Loucy (cell line): ENCODE measurements around the gene PCGF2.
A peak's percentile ranks its signal among the peaks of the same experiment; 100 is the strongest.

Experiments used
- H2AFZ ChIP-seq: fragments of 200-600 bp; sonication (generic); 2 replicates; pipeline ENCODE4 v1.6.0; 2016; ENCODE audit warnings: antibody characterized with exemption, mild to moderate bottlenecking, low read length, moderate library complexity
- H3F3A ChIP-seq: fragments of 200-600 bp; 2 replicates; pipeline ENCODE4 v1.6.0; 2016; ENCODE audit warnings: antibody characterized with exemption, low read depth, mild to moderate bottlenecking
- H3K27me3 ChIP-seq: fragments of 200-600 bp; sonication (generic); 2 replicates; pipeline ENCODE4 v1.6.1; 2014; ENCODE audit warnings: low read length, mild to moderate bottlenecking; ENCODE audit not compliant: insufficient read depth, poor library complexity, severe bottlenecking
- H3K36me3 ChIP-seq: fragments of 200-600 bp; sonication (generic); 2 replicates; pipeline ENCODE4 v1.6.1; 2016; ENCODE audit warnings: low read length; ENCODE audit not compliant: insufficient read depth
- H3K4me1 ChIP-seq: fragments of 200-600 bp; sonication (generic); 2 replicates; pipeline ENCODE4 v1.5.1; 2014; ENCODE audit warnings: low read length, mild to moderate bottlenecking; ENCODE audit not compliant: insufficient read depth, poor library complexity, severe bottlenecking
- H3K4me2 ChIP-seq: fragments of 200-600 bp; sonication (generic); 2 replicates; pipeline ENCODE4 v1.6.0; 2014; ENCODE audit warnings: antibody characterized with exemption, low read length, low read depth, mild to moderate bottlenecking; ENCODE audit not compliant: poor library complexity, severe bottlenecking
- H3K4me3 ChIP-seq: fragments of 200-600 bp; sonication (generic); 2 replicates; pipeline ENCODE4 v1.5.1; 2014; ENCODE audit warnings: low read length, mild to moderate bottlenecking, mixed read lengths; ENCODE audit not compliant: poor library complexity, severe bottlenecking
- H3K79me2 ChIP-seq: fragments of 200-600 bp; sonication (generic); 2 replicates; pipeline ENCODE4 v1.6.1; 2014; ENCODE audit warnings: low read length; ENCODE audit not compliant: insufficient read depth
- H3K9ac ChIP-seq: fragments of 200-600 bp; sonication (generic); 2 replicates; pipeline ENCODE4 v1.6.0; 2014; ENCODE audit warnings: mild to moderate bottlenecking, low read depth, low read length, moderate library complexity; ENCODE audit not compliant: poor library complexity, severe bottlenecking
- H3K9me2 ChIP-seq: fragments of 200-600 bp; sonication (generic); replicated peaks from 2 replicates; pipeline ENCODE4 v1.6.1; 2016; ENCODE audit warnings: low read depth, low read length, mixed read lengths
- H3K9me3 ChIP-seq: fragments of 200-600 bp; sonication (generic); 2 replicates; pipeline ENCODE4 v1.6.1; 2014; ENCODE audit warnings: mild to moderate bottlenecking, antibody characterized with exemption, low read length, low read depth; ENCODE audit not compliant: insufficient read depth
- H4K20me1 ChIP-seq: fragments of 200-600 bp; sonication (generic); 2 replicates; pipeline ENCODE4 v1.6.0; 2014; ENCODE audit warnings: antibody characterized with exemption, low read length, mild to moderate bottlenecking; ENCODE audit not compliant: insufficient read depth, poor library complexity, severe bottlenecking
- CTCF ChIP-seq: fragments of 200-600 bp; sonication (generic); conservative IDR thresholded peaks from 2 replicates; pipeline ENCODE4 v1.5.1; 2014; ENCODE audit warnings: mild to moderate bottlenecking, antibody characterized with exemption, low read length
- EZH2phosphoT487 ChIP-seq: fragments of 200-600 bp; IDR thresholded peaks from 2 replicates; pipeline ENCODE4 v1.6.1; 2018; ENCODE audit warnings: antibody characterized with exemption, mild to moderate bottlenecking, moderate library complexity, borderline replicate concordance

The PCGF2 gene

DNA sequence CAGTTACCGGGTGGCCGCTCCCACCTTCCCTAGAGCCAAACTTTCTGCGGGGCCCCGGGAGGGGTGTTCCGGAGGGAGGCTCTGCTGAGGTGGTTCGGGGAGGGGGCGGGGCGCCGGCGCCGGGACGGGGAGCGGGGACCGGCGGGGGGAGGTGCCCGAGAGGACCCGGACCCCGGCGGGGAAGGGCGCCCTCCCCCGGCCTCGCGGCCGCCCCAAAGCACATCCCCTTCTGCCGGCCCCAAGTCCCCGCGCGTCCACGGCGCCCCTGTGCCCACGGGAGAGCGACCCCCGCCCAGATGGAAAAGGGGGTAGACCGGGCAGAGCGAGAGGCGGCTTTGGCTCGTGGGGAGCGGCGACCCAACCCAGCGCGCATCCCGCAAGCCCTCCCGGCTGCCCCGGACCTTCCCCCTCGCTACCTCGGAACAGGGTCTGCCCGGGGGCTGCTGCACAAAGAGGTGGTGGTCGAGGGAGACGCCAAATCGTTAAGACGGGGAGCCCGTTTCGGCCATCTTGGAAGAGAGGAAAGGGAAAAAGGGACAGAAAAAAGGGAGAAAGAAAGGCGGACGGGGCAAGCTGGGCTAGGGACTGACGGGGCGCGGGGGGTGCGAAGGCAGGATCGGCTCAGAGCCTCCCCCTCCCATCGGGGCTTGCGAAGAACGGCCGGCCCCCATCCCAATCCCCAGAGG, 530 bp downstream of the PCGF2 start:
- Histone ChIP-seq H3K79me2 (peaks cover 46% of the 10 kb centered on the region), H3K36me3 (no peaks in the 10 kb centered on the region), H2AFZ (peak overlapping the region; percentile 97)

DNA sequence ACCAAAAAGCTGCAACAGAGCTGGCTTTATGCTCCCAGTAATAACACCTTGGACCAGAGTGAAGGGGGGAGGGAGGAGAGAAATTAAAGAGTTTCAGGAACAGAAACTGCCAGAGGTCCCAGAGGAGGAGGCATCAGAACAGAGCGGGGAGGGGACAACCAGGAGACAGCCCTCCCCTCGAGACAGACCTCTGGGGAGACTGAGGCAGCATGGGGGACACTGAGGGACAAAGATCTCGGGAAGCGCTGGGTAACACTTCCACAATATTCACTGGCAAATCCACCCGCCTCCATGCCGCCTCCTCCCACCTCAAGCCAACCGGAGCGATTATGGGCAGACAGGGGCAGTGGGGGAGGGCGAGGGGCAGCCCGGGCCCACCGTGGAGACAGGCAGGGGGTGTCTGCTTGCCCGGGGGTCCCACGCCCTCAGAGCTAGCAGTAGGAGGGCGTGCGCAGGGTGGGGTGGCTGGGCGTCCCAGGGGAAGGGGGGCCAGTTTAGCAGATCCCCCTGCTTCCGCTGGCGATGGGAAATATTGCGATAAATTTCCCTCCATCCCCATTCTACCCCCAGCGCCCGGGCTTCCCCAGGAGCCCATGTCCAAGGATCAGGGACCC, 1.2 kb downstream of the PCGF2 start:
- no peaks in the 10 kb centered on the region for H3K9me3 ChIP-seq
- TF ChIP-seq CTCF (no peak), EZH2phosphoT487 (no peak)
- peaks cover 59% of the 10 kb centered on the region for H3K4me1 ChIP-seq
- peak overlapping the region; percentile 96 for H3K9ac ChIP-seq
- H2AFZ ChIP-seq = peak overlapping the region; percentile 68
- H3F3A ChIP-seq = peaks cover 11% of the 10 kb centered on the region; the same call in 1 of the 2 replicates
- H3K9me2 ChIP-seq = no peaks in the 10 kb centered on the region
- H4K20me1 ChIP-seq = peaks cover 11% of the 10 kb centered on the region
- H3K36me3 ChIP-seq = no peaks in the 10 kb centered on the region
- H3K79me2 ChIP-seq = peaks cover 51% of the 10 kb centered on the region
- H3K4me2 ChIP-seq = peak overlapping the region; percentile 99
- H3K4me3 ChIP-seq = peak overlapping the region; percentile 97
- no peaks in the 10 kb centered on the region for H3K27me3 ChIP-seq

More for the DNA sequence above, 530 bp downstream of the PCGF2 start:
- H3K9ac ChIP-seq = peak overlapping the region; percentile 96
- H3K27me3 ChIP-seq = no peaks in the 10 kb centered on the region
- peak overlapping the region; percentile 99 for H3K4me2 ChIP-seq
- peak overlapping the region; percentile 97 for H3K4me3 ChIP-seq
- peaks cover 11% of the 10 kb centered on the region; the same call in 1 of the 2 replicates for H3F3A ChIP-seq
- H4K20me1 ChIP-seq = peaks cover 11% of the 10 kb centered on the region
- H3K9me3 ChIP-seq = no peaks in the 10 kb centered on the region
- TF ChIP-seq EZH2phosphoT487 (no peak), CTCF (peak; percentile 35)
- H3K4me1 ChIP-seq = peaks cover 53% of the 10 kb centered on the region
- no peaks in the 10 kb centered on the region for H3K9me2 ChIP-seq

- Histone ChIP-seq H3K4me2 (peak overlapping the region; percentile 99), H3F3A (peaks cover 8% of the 10 kb centered on the region; the same call in 1 of the 2 replicates), H3K27me3 (no peaks in the 10 kb centered on the region), H3K9me2 (no peaks in the 10 kb centered on the region), H3K9me3 (no peaks in the 10 kb centered on the region), H3K9ac (peak overlapping the region; percentile 96), H4K20me1 (peaks cover 11% of the 10 kb centered on the region), H3K4me1 (peaks cover 64% of the 10 kb centered on the region), H2AFZ (no peak overlapping the region), H3K36me3 (no peaks in the 10 kb centered on the region), H3K79me2 (peaks cover 58% of the 10 kb centered on the region), H3K4me3 (peak overlapping the region; percentile 97)
- TF ChIP-seq CTCF (no peak), EZH2phosphoT487 (no peak)
Measured at GRCh38 chr17:38746004-38746848, 1.9 kb downstream of the PCGF2 start.
